Bronchus fibroblast of lung (primary cell): Measurements from ENCODE around the gene AHR. TPM values are rescaled to one million over a fixed set of nuclear protein-coding genes. Genes with fewer than 3 reads are reported as not detected.

Source experiments
- total RNA-seq: library from RNA; depleted of rRNA; stranded (reverse); fragments of >200 nt; gene quantifications from 2 replicates; pipeline ENCODE4 v1.2.3, GENCODE V29; 2015

Gene AHR
- 42.2 and 50.8 TPM in 2 replicates for total RNA-seq

DNA sequence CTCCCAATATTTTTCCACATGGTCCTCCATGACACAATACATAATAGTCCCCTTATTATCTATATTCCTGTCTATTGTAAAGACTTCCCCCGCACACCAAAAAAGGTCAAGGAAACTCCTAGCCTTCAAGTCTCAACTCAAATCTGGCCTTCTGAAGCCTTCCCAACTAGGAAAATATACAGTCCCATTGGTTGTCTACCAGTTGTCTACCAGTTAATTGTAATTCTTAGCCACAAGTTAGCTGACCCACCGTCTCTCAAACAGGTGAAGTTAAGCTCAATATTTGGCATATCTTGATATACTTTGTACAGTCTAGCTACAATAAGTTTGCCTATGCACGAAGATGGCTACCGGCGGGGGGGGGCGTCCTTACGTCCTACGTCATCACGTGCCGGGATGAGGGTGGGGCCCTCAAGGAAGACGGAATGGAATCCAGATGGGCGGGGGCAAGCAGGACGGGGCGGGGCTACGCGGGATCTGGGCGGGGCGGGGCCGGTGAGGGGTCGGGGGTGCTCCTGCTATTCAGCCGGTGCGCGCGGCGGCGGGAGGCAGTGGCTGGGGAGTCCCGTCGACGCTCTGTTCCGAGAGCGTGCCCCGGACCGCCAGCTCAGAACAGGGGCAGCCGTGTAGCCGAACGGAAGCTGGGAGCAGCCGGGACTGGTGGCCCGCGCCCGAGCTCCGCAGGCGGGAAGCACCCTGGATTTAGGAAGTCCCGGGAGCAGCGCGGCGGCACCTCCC, at the start of gene AHR:
Gene AHR (plus strand): TSS at position 551 of the 738 bp plus-strand sequence. CDS start 613 bp downstream, outside the sequence.

